ENCODE measurements around the gene LCE3E.

- peak in 1 of 2 donors; percentile 9 for TF ChIP-seq CTCF (conservative IDR thresholded peaks at IDR 0.05 in 1 of 2, IDR thresholded peaks at IDR 0.05 in 1 of 2; ENCODE audit: low read depth in 1 of 2, low read length in 2 of 2)
- no peak for TF ChIP-seq EZH2 (IDR thresholded peaks at IDR 0.05; ENCODE audit: low read length, missing control alignments)
These were observed 22.8 kb downstream of the LCE3E start for GRCh38 chr1:152543820-152544219.
